Coronary artery (tissue), 2 donors: ENCODE measurements around the gene RRBP1.

Source experiments
- DNase-seq: peaks from one replicate; pipeline ENCODE4 v3.0.0-alpha.2; 2017; ENCODE audit warnings: low spot score
- H3K27ac ChIP-seq, 2 donors: fragments of 200-600 bp; sonication (generic); one replicate each; pipeline ENCODE4 v1.5.1; 2016 to 2019
- H3K4me3 ChIP-seq: fragments of 200-600 bp; sonication (generic); 2 replicates; pipeline ENCODE4 v1.5.1; 2016; ENCODE audit warnings: mild to moderate bottlenecking, moderate library complexity
- TF ChIP-seq, protein P1 (sequence below): fragments of 200-600 bp; sonication (generic); IDR thresholded peaks from one replicate; pipeline ENCODE4 v1.5.1; 2019; ENCODE audit warnings: antibody characterized with exemption

The RRBP1 gene

GRCh38 chr20:17590245-17590644 is 91.8 kb downstream of the RRBP1 start:
- H3K27ac ChIP-seq: peak overlapping the region; percentile 86 to 87
- H3K4me3 ChIP-seq: peak overlapping the region; percentile 58
- no peak for DNase-seq
- TF ChIP-seq, protein P1, sequence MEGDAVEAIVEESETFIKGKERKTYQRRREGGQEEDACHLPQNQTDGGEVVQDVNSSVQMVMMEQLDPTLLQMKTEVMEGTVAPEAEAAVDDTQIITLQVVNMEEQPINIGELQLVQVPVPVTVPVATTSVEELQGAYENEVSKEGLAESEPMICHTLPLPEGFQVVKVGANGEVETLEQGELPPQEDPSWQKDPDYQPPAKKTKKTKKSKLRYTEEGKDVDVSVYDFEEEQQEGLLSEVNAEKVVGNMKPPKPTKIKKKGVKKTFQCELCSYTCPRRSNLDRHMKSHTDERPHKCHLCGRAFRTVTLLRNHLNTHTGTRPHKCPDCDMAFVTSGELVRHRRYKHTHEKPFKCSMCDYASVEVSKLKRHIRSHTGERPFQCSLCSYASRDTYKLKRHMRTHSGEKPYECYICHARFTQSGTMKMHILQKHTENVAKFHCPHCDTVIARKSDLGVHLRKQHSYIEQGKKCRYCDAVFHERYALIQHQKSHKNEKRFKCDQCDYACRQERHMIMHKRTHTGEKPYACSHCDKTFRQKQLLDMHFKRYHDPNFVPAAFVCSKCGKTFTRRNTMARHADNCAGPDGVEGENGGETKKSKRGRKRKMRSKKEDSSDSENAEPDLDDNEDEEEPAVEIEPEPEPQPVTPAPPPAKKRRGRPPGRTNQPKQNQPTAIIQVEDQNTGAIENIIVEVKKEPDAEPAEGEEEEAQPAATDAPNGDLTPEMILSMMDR: no peak

DNA sequence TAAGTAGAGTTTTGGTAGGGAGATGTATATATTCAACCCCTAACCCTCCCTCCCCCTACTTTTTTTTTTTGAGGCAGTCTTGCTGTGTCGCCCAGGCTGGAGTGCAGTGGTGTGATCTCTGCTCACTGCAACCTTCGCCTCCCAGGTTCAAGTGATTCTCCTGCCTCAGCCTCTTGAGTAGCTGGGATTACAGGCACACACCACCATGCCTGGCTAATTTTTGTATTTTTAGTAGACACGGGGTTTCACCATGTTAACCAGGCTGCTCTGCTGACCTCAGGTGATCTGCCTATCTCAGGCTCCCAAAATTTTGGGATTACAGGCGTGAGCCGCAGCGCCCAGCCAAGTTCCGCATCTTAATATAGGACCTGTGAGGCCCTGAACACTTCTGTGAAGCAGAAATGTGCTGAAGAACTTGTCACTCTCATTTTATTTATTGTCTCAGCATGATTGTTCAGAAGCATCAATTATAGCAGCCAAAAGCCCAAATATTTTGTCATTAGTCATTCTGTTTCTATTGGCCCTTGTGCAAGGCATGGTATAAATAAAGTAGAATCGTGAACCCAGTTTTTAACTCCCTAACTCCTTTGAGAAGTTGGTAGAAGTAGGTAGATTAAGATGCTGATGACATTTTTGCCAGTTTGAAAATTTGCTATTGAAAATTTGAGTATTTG is 92.7 kb downstream of the RRBP1 start:
- no peak for DNase-seq
- TF ChIP-seq, protein P1: no peak

GRCh38 chr20:17587824-17588223 is 94.2 kb downstream of the RRBP1 start:
- H3K4me3 ChIP-seq: peak overlapping the region; percentile 58
- TF ChIP-seq, protein P1: no peak
- DNase-seq: no peak
- H3K27ac ChIP-seq: peak overlapping the region; percentile 86 to 87

More for the DNA sequence above, 92.7 kb downstream of the RRBP1 start:
- Histone ChIP-seq H3K4me3 (peak overlapping the region; percentile 58), H3K27ac (peak overlapping the region; percentile 86 to 87)

- Histone ChIP-seq H3K4me3 (no peak overlapping the region), H3K27ac (peak overlapping the region; percentile 15 to 87)
- DNase-seq: no peak
- TF ChIP-seq, protein P1: no peak
Measured at GRCh38 chr20:17587148-17587547, 94.9 kb downstream of the RRBP1 start.

GRCh38 chr20:17586250-17586649 is 95.8 kb downstream of the RRBP1 start:
- no peak for DNase-seq
- Histone ChIP-seq H3K4me3 (peak overlapping the region; percentile 11), H3K27ac (peak overlapping the region; percentile 4 to 87)
- TF ChIP-seq, protein P1: no peak

- Histone ChIP-seq H3K4me3 (peak overlapping the region; percentile 38), H3K27ac (peak overlapping the region; percentile 29 to 87)
- DNase-seq: no peak
- TF ChIP-seq, protein P1: no peak
Measured at GRCh38 chr20:17584689-17585088, 97.4 kb downstream of the RRBP1 start.

- peak overlapping the region in 1 of 2 donors; percentile 44 for H3K27ac ChIP-seq
Measured at GRCh38 chr20:17583126-17583525, 98.9 kb downstream of the RRBP1 start.

More at GRCh38 chr20:17583126-17583525, 98.9 kb downstream of the RRBP1 start:
- peak overlapping the region; percentile 20 for H3K4me3 ChIP-seq
- no peak for DNase-seq
- TF ChIP-seq, protein P1: no peak
